Measurements from ENCODE around the gene SAG. TPM values are rescaled to one million over a fixed set of nuclear protein-coding genes. Genes with fewer than 3 reads are reported as not detected.

Gene SAG
- total and polyA plus RNA-seq, 9 of the 15 experiments (the other 6 are each of a cell fraction or from before 2014, with no cell fraction given) = 0.04 to 0.64 (median 0.31) TPM; not detected in 5

DNA sequence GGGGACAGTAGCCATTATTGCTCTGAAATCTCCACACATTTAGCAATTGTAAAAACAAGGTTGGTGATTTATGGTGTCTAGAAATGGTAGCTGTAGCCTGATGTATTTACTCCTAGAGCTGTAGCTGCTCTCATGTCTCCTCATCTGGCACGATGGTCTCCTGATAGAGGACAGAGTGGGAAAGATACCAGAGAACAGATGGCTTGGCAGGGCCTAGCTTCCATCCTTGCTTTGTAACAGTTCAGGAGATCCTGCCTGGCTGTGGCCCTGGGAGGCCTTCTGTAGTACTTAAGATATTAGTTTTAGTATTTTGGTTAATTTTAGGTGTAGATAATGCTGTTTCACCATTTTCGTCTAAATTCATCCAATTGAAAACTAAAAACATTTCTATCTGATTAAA is 49.4 kb upstream of the SAG start:
- Histone ChIP-seq H3K9me3 (replicated peaks; ENCODE audit: control insufficient read depth, insufficient read depth, low read depth, low read length) (no peaks in the 10 kb centered on the region), H3K9me1 (ENCODE audit: control insufficient read depth, insufficient read depth, low read length) (no peaks in the 10 kb centered on the region), H3K79me2 (ENCODE audit: control insufficient read depth, insufficient read depth, low read length) (peaks cover 32% of the 10 kb centered on the region), H3K4me3 (no peak overlapping the region), H3K36me3 (ENCODE audit: control insufficient read depth, insufficient read depth, low read length) (peaks cover 86% of the 10 kb centered on the region; the same call in 2 of the 3 replicates), H3K27ac (ENCODE audit: extremely low read depth, low read depth, low read length) (no peak overlapping the region), H2AFZ (ENCODE audit: low read depth, low read length) (no peak overlapping the region), H3K4me2 (ENCODE audit: insufficient read depth, low read length) (no peak overlapping the region), H3K27me3 (ENCODE audit: control insufficient read depth in 2 of 2, insufficient read depth in 2 of 2, low read length in 2 of 2) (no peaks in the 10 kb centered on the region), H3K9ac (ENCODE audit: insufficient read depth in 1 of 2, low read depth in 2 of 2, low read length in 2 of 2) (no peak overlapping the region), H4K20me1 (replicated peaks; ENCODE audit: control insufficient read depth, insufficient read depth, low read length) (peaks cover 5% of the 10 kb centered on the region; the same call in 1 of the 2 replicates), H3K4me1 (replicated peaks in 1 of 2; ENCODE audit: control insufficient read depth in 2 of 2, insufficient read depth in 2 of 2, low read length in 2 of 2) (peaks cover 0 to 3% of the 10 kb centered on the region in 2 experiments; a peak in 2 of 5 replicates)
- FAIRE-seq (no peak), ATAC-seq (no peak), DNase-seq (ENCODE audit: extremely low read depth in 1 of 4, low spot score in 3 of 4) (no peak)
- ChIA-PET CTCF (ENCODE audit: low intra/inter-chr PET ratio) (no interaction called here), POLR2A (no interaction called here)
- in situ Hi-C loops (cut with MboI) = loop anchor here (25.0 kb wide), 1 partner anchor 646 kb away; no protein-coding TSS in a partner anchor
- WGBS (ENCODE audit: insufficient coverage, low coverage, missing lambda C conversion rate) = 100% methylated on average over 2 of the region's 2 CpGs
- TF ChIP-seq RFX1 (IDR thresholded peaks at IDR 0.05) (no peak), ETV1 (tag; conservative IDR thresholded peaks at IDR 0.05; ENCODE audit: low read depth) (no peak), RBM14 (IDR thresholded peaks at IDR 0.05; ENCODE audit: borderline replicate concordance, insufficient read depth, low read depth, low read length) (no peak), ZNF75A (CRISPR knock-in tag; IDR thresholded peaks at IDR 0.05) (no peak), ZNF79 (CRISPR knock-in tag; IDR thresholded peaks at IDR 0.05; ENCODE audit: low read depth) (no peak), POLR3G (IDR thresholded peaks at IDR 0.05; ENCODE audit: extremely low read depth, insufficient read length, insufficient replicate concordance) (no peak), SRSF7 (optimal IDR thresholded peaks at IDR 0.05; ENCODE audit: low read depth, low read length) (no peak), SREBF1 (IDR thresholded peaks at IDR 0.05; ENCODE audit: borderline replicate concordance, low read depth, low read length) (no peak), SMARCE1 (IDR thresholded peaks at IDR 0.05) (no peak), ZNF707 (CRISPR knock-in tag; conservative IDR thresholded peaks at IDR 0.05) (no peak), MTA1 (IDR thresholded peaks at IDR 0.05; ENCODE audit: borderline replicate concordance) (no peak)
- TF ChIP-seq, protein P1, sequence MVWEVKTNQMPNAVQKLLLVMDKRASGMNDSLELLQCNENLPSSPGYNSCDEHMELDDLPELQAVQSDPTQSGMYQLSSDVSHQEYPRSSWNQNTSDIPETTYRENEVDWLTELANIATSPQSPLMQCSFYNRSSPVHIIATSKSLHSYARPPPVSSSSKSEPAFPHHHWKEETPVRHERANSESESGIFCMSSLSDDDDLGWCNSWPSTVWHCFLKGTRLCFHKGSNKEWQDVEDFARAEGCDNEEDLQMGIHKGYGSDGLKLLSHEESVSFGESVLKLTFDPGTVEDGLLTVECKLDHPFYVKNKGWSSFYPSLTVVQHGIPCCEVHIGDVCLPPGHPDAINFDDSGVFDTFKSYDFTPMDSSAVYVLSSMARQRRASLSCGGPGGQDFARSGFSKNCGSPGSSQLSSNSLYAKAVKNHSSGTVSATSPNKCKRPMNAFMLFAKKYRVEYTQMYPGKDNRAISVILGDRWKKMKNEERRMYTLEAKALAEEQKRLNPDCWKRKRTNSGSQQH (CRISPR knock-in tag; IDR thresholded peaks at IDR 0.05) = no peak
- TF ChIP-seq, protein P2, sequence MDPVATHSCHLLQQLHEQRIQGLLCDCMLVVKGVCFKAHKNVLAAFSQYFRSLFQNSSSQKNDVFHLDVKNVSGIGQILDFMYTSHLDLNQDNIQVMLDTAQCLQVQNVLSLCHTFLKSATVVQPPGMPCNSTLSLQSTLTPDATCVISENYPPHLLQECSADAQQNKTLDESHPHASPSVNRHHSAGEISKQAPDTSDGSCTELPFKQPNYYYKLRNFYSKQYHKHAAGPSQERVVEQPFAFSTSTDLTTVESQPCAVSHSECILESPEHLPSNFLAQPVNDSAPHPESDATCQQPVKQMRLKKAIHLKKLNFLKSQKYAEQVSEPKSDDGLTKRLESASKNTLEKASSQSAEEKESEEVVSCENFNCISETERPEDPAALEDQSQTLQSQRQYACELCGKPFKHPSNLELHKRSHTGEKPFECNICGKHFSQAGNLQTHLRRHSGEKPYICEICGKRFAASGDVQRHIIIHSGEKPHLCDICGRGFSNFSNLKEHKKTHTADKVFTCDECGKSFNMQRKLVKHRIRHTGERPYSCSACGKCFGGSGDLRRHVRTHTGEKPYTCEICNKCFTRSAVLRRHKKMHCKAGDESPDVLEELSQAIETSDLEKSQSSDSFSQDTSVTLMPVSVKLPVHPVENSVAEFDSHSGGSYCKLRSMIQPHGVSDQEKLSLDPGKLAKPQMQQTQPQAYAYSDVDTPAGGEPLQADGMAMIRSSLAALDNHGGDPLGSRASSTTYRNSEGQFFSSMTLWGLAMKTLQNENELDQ (CRISPR knock-in tag; IDR thresholded peaks at IDR 0.05; ENCODE audit: borderline replicate concordance) = no peak
- TF ChIP-seq, protein P3, sequence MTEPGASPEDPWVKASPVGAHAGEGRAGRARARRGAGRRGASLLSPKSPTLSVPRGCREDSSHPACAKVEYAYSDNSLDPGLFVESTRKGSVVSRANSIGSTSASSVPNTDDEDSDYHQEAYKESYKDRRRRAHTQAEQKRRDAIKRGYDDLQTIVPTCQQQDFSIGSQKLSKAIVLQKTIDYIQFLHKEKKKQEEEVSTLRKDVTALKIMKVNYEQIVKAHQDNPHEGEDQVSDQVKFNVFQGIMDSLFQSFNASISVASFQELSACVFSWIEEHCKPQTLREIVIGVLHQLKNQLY (CRISPR knock-in tag; conservative IDR thresholded peaks at IDR 0.05) = no peak
- BruUV-seq (replicated peaks) = no TSS peak
- intact Hi-C loops (cut with micrococcal nuclease) = loop anchor here (10.0 kb wide), 1 partner anchor 213 kb away; no protein-coding TSS in a partner anchor
